Left ventricle myocardium inferior (tissue), 1 donor: Measurements from ENCODE around the gene CLVS2. TPM values are rescaled to one million over a fixed set of nuclear protein-coding genes. Genes with fewer than 3 reads are reported as not detected.
A peak's percentile ranks its signal among the peaks of the same experiment; 100 is the strongest.

Source experiments
- DNase-seq: peaks from one replicate; pipeline ENCODE4 v3.0.0-alpha.2; 2020
- H3K27ac ChIP-seq: fragments of 200-600 bp; replicated peaks from 2 replicates; pipeline ENCODE4 v1.8.0; 2021
- H3K27me3 ChIP-seq: fragments of 200-600 bp; 2 replicates; pipeline ENCODE4 v1.8.0; 2021; ENCODE audit warnings: low read depth
- H3K36me3 ChIP-seq: fragments of 200-600 bp; 2 replicates; pipeline ENCODE4 v1.8.0; 2021
- H3K4me1 ChIP-seq: fragments of 200-600 bp; 2 replicates; pipeline ENCODE4 v1.8.0; 2021
- H3K4me3 ChIP-seq: fragments of 200-600 bp; 2 replicates; pipeline ENCODE4 v1.8.0; 2021; ENCODE audit warnings: mild to moderate bottlenecking, moderate library complexity
- H3K9me3 ChIP-seq: fragments of 200-600 bp; replicated peaks from 2 replicates; pipeline ENCODE4 v1.8.0; 2021
- CTCF ChIP-seq: fragments of 200-600 bp; IDR thresholded peaks from 2 replicates; pipeline ENCODE4 v1.8.0; 2021; ENCODE audit warnings: antibody characterized with exemption, mild to moderate bottlenecking, borderline replicate concordance
- intact Hi-C: fragments of 100-400 bp; cut with micrococcal nuclease; formaldehyde crosslinking; loops from one replicate; pipeline ENCODE4 v1.11.0; 2022
- total RNA-seq: library from RNA; stranded (reverse); fragmentation: NEBNext Ultra II Directional; extraction: Animal tissue kit (Norgen Biotek cat#: 25700); gene quantifications from one replicate; pipeline ENCODE4 v1.2.1, GENCODE V29; 2021
- donor health status: DM: no; HTN: yes; CAD: no; lungs with severe emphysema.

The CLVS2 gene
- total RNA-seq, 1 donor from 2014 or later, result 0.05 TPM

GRCh38 chr6:122969999-122970533, 26.0 kb upstream of the CLVS2 start:
- TF ChIP-seq CTCF, result no peak
- H3K27ac ChIP-seq, result no peak overlapping the region
- intact Hi-C loops, result no loop called here
- no peaks in the 10 kb centered on the region for H3K36me3 ChIP-seq
- H3K4me1 ChIP-seq, result no peaks in the 10 kb centered on the region
- H3K4me3 ChIP-seq, result no peak overlapping the region
- peaks cover 5% of the 10 kb centered on the region for H3K9me3 ChIP-seq
- H3K27me3 ChIP-seq, result no peaks in the 10 kb centered on the region
- DNase-seq, result no peak

DNA sequence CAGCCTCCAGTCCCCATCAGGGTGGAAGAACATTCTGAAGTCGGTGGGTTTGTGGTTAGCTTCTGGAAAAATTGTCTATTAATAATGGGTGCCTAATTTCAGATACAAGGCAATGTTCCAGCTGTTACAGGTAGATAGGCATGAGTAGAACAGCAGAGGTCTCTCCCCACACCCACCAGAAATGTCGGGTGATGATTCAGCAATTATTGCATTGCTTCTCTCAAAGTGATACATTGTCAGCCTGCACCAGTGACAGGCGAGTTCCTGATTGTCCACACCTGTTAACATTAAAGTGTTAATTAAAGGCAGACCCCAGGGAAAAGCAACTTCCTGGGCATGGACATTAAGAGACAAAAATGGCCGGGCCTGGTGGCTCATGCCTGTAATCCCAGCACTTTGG, 18.9 kb upstream of the CLVS2 start:
- Histone ChIP-seq H3K27me3 (no peaks in the 10 kb centered on the region), H3K4me3 (no peak overlapping the region), H3K27ac (no peak overlapping the region), H3K4me1 (no peaks in the 10 kb centered on the region), H3K36me3 (no peaks in the 10 kb centered on the region), H3K9me3 (no peaks in the 10 kb centered on the region)
- TF ChIP-seq CTCF, result no peak
- DNase-seq, result no peak
- intact Hi-C loops, result no loop called here

DNA sequence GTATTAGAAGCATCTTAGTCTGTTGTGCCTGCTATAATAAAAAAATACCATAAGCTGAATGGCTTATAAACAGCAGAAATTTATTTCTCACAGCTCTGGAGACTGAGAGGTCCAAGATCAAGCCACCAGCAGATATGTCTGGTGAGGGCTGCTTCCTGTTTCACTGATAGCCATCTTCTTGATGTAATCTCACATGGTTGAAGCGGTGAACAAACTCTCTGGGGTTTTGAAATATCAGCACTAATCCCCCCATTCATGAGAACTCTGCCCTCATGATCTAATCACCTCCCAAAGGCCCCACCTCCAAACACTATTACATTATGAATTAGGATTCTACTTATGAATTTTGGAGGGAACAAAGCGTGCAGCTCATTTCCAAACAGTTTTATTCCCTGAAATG, 11.6 kb upstream of the CLVS2 start:
- no peak for TF ChIP-seq CTCF
- Histone ChIP-seq H3K27me3 (peaks cover 3% of the 10 kb centered on the region), H3K4me1 (no peaks in the 10 kb centered on the region), H3K9me3 (peaks cover 26% of the 10 kb centered on the region), H3K4me3 (no peak overlapping the region), H3K27ac (no peak overlapping the region), H3K36me3 (no peaks in the 10 kb centered on the region)
- intact Hi-C loops, result no loop called here
- DNase-seq, result no peak

- Histone ChIP-seq H3K27me3 (peaks cover 76% of the 10 kb centered on the region), H3K4me3 (no peak overlapping the region), H3K4me1 (peaks cover 12% of the 10 kb centered on the region), H3K9me3 (peaks cover 4% of the 10 kb centered on the region), H3K36me3 (no peaks in the 10 kb centered on the region), H3K27ac (no peak overlapping the region)
- intact Hi-C loops, result no loop called here
- TF ChIP-seq CTCF, result no peak
- no peak for DNase-seq
Observed at GRCh38 chr6:122994256-122994655, 1.8 kb upstream of the CLVS2 start.

- peaks cover 85% of the 10 kb centered on the region for H3K27me3 ChIP-seq
- H3K27ac ChIP-seq, result no peak overlapping the region
- H3K36me3 ChIP-seq, result no peaks in the 10 kb centered on the region
- TF ChIP-seq CTCF, result no peak
- H3K4me1 ChIP-seq, result peaks cover 12% of the 10 kb centered on the region
- intact Hi-C loops, result no loop called here
- no peak for DNase-seq
- H3K4me3 ChIP-seq, result peak overlapping the region; percentile 62
- H3K9me3 ChIP-seq, result no peaks in the 10 kb centered on the region
Observed at GRCh38 chr6:122996794-122997505, 915 bp downstream of the CLVS2 start.
